ENCODE results near the gene TLE2. TPM values are rescaled to one million over a fixed set of nuclear protein-coding genes. Genes with fewer than 3 reads are reported as not detected.

The TLE2 gene
- total RNA-seq, 6 experiments from 2014 or later, result 0.15 to 0.67 (median 0.46) TPM; not detected in 2

DNA sequence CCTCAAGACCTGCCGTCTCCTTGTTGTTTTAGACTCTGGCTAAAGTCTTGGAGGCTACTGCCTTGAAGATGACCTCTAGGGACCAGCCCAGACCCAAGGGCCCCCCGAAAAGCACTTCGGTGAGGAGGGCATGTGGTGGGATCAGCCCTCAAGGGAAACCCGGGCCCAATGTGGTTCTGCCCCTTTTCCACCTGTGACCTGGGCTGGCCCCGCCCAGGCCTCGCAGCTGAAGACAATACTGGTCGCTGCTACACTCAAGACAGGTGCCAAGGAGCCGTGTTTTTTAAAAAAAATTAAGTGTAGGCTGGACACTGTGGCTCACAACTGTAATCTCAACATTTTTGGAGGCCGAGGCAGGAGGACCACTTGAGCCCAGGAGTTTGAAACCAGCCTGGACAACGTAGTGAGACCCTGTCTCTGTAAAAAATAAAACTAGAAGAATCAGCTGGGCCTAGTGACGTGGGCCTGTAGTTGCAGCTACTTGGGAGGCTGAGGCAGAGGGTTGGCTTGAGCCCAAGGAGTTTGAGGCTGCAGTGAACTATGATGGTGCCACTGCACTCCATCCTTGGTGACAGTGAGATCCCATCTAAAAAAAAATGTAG is 50.8 kb downstream of the TLE2 start:
- no peak for DNase-seq
- no peak overlapping the region for H3K4me3 Mint-ChIP-seq

GRCh38 chr19:2977746-2978138 is 51.3 kb downstream of the TLE2 start:
- Mint-ChIP-seq H3K36me3 (ENCODE audit: low read depth) (no peaks in the 10 kb centered on the region), H3K4me1 (ENCODE audit: low read depth) (peaks cover 23% of the 10 kb centered on the region), H3K27ac (no peak overlapping the region), H3K27me3 (ENCODE audit: insufficient read depth) (peaks cover 14% of the 10 kb centered on the region), H3K9me3 (no peaks in the 10 kb centered on the region), H3K4me3 (peak overlapping the region; percentile 48)
- no peak for DNase-seq
- no peak for TF ChIP-seq CTCF (IDR thresholded peaks at IDR 0.05)

More for the DNA sequence above, 50.8 kb downstream of the TLE2 start:
- Mint-ChIP-seq H3K36me3 (ENCODE audit: low read depth) (no peaks in the 10 kb centered on the region), H3K27ac (no peak overlapping the region), H3K9me3 (no peaks in the 10 kb centered on the region), H3K4me1 (ENCODE audit: low read depth) (peaks cover 28% of the 10 kb centered on the region), H3K27me3 (ENCODE audit: insufficient read depth) (peaks cover 14% of the 10 kb centered on the region)
- TF ChIP-seq CTCF (IDR thresholded peaks at IDR 0.05), result no peak

DNA sequence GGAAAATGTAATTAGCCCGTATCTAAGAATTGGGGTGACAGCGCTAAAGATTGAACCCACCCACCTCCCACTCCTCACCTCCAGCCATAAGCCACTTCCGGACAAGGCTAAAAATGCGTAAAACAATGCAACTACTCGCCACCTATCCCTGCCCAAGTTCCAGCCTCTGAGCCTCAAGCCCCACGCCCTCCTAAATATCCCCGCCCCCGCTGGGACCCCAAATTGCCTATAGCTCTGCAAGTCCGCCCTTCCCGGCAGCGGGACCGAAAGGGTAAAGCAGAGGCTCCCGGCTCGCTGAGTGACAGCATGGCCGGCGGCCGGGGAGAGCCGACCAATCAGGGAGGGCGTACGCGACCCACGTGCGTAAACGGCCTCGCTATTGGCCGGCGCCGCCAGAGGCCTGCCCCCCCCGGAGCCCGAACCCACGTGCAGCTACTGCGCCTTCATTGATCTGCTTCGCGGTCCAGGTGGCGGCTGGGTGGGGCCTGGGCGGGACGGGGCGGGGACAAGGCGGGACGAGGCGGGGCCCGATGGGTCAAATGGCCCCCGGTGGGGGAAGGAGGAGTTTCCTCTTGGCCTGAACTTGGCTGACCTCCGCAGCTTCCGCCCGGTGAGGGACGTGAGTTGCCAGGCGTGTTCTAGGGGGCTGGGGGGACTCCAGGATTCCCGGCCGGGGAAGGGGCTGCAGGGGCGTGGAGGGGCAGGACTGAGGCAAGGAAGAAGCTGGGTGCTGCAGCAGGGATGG is 51.9 kb downstream of the TLE2 start, which contains the start of gene TLE6:
TSS of gene TLE6 (plus strand) at position 564 of the 745 bp plus-strand sequence. CDS start 670 bp downstream, outside the sequence.
- Mint-ChIP-seq H3K36me3 (ENCODE audit: low read depth) (no peaks in the 10 kb centered on the region), H3K9me3 (no peaks in the 10 kb centered on the region), H3K27me3 (ENCODE audit: insufficient read depth) (peaks cover 14% of the 10 kb centered on the region), H3K27ac (no peak within 1 kb of the TSS; the same call in 1 of the 2 replicates), H3K4me3 (peak within 1 kb of the TSS; percentile 92), H3K4me1 (ENCODE audit: low read depth) (peaks cover 22% of the 10 kb centered on the region)
- DNase-seq, result peak; percentile 89
- TF ChIP-seq CTCF (IDR thresholded peaks at IDR 0.05), result no peak

GRCh38 chr19:2976609-2977000 is 52.5 kb downstream of the TLE2 start:
- Mint-ChIP-seq H3K4me3 (peak overlapping the region; percentile 92), H3K9me3 (no peaks in the 10 kb centered on the region), H3K36me3 (ENCODE audit: low read depth) (no peaks in the 10 kb centered on the region), H3K27ac (no peak overlapping the region), H3K4me1 (ENCODE audit: low read depth) (peaks cover 22% of the 10 kb centered on the region), H3K27me3 (ENCODE audit: insufficient read depth) (peaks cover 14% of the 10 kb centered on the region)
- no peak for TF ChIP-seq CTCF (IDR thresholded peaks at IDR 0.05)
- DNase-seq, result no peak

DNA sequence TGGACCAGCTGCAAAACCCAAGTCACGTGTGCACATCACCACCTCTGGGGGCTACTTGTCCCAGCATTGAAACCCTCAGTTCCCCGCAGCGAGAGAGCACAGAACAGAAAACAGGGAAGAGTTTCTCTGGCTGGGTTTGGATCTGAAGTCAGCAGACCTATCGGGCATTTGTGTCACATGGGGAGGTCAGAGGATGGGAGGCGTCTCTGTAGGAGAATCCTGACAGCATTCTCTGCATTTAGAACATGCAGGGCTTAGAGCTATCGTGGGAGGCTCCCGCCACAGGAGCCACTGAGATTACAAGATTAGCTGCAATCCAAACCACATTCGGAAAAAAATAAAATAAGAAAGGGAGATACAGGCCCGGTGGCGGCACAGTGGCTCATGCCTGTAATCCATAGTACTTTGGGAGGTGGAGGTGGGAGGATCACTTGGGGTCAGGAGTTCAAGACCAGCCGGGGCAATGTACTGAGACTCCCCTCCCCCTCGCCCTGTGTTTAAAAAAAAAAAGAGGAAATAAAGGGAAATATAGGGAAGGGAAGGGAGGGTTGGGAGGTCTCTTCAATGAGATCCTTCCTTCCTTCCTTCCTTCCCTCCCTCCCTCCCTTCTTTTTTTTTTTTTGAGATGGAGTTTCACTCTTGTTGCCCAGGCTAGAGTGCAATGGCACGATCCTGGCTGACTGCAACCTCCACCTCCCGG is 54.6 kb downstream of the TLE2 start:
- H3K27ac Mint-ChIP-seq, result no peak overlapping the region
- H3K36me3 Mint-ChIP-seq (ENCODE audit: low read depth), result no peaks in the 10 kb centered on the region
- no peaks in the 10 kb centered on the region for H3K9me3 Mint-ChIP-seq
- no peak overlapping the region; the same call in 1 of the 2 replicates for H3K4me3 Mint-ChIP-seq
- no peak for DNase-seq
- no peak for TF ChIP-seq CTCF (IDR thresholded peaks at IDR 0.05)
- peaks cover 22% of the 10 kb centered on the region for H3K4me1 Mint-ChIP-seq (ENCODE audit: low read depth)
- H3K27me3 Mint-ChIP-seq (ENCODE audit: insufficient read depth), result peaks cover 14% of the 10 kb centered on the region
